Upper lobe of left lung (tissue), 6 donors: ENCODE measurements around the gene MOCOS. TPM values are rescaled to one million over a fixed set of nuclear protein-coding genes. Genes with fewer than 3 reads are reported as not detected.

Source experiments
- ATAC-seq, 2 donors: fragments of 200-7000 bp; cut with Tn5 transposase; one replicate each; pipeline ENCODE4 v1.9.1; 2022; ENCODE audit warnings: mild to moderate bottlenecking in 2 of 2, moderate library complexity in 2 of 2; ENCODE audit not compliant: low FRiP score in 2 of 2
- DNase-seq, 2 donors: peaks; one replicate each; pipeline ENCODE4 v3.0.0-alpha.2; 2019 to 2020
- H3K27ac ChIP-seq, 4 donors: fragments of 200-600 bp; sonication (generic); one replicate each; pipeline ENCODE4 v1.5.1; 2016 to 2019
- H3K27me3 ChIP-seq, 4 donors: fragments of 200-600 bp; sonication (generic); one replicate each; pipeline ENCODE4 v1.5.1; 2017 to 2019
- H3K36me3 ChIP-seq, 4 donors: fragments of 200-600 bp; sonication (generic); one replicate each; pipeline ENCODE4 v1.5.1; 2016 to 2019
- H3K4me1 ChIP-seq, 4 donors: fragments of 200-600 bp; sonication (generic); one replicate each; pipeline ENCODE4 v1.5.1; 2018 to 2019
- H3K4me3 ChIP-seq, 4 donors: fragments of 200-600 bp; sonication (generic); one replicate each; pipeline ENCODE4 v1.5.1; 2017 to 2019; ENCODE audit warnings: mild to moderate bottlenecking in 2 of 4, moderate library complexity in 1 of 4
- H3K9me3 ChIP-seq, 4 donors: fragments of 200-600 bp; sonication (generic); one replicate each; pipeline ENCODE4 v1.5.1; 2018 to 2019
- EP300 ChIP-seq, 4 donors: sonication (generic); formaldehyde crosslinking; IDR thresholded peaks; one replicate each; pipeline ENCODE4 v1.5.1; 2017; ENCODE audit warnings: antibody characterized with exemption in 4 of 4, control low read depth in 2 of 4
- POLR2A ChIP-seq, 4 donors: fragments of 450-650 bp; IDR thresholded peaks; one replicate each; pipeline ENCODE4 v1.5.1; 2016 to 2017; ENCODE audit warnings: antibody characterized with exemption in 4 of 4, mild to moderate bottlenecking in 2 of 4
- POLR2AphosphoS5 ChIP-seq, 2 donors: sonication (generic); formaldehyde crosslinking; IDR thresholded peaks; one replicate each; pipeline ENCODE4 v1.5.1; 2017; ENCODE audit warnings: antibody characterized with exemption in 2 of 2
- WGBS, 2 donors: methylation state at CpG; one replicate each; pipeline ENCODE4 v1.1.5; 2017 to 2018; 5-methylcytosine and 5-hydroxymethylcytosine counted together
- total RNA-seq, 6 donors: library from RNA; depleted of rRNA in 4 of 6; stranded (reverse); fragments of >200 nt in 4 of 6; gene quantifications; one replicate each; pipeline versions ENCODE4 v1.1.0 to v1.2.1, GENCODE V29; 2016 to 2021
- TF ChIP-seq, protein P1 (sequence below), 6 experiments: fragments of 450-650 bp in 4 of 6; fragments of 200-600 bp in 2 of 6; sonication (generic) in 2 of 6; IDR thresholded peaks; one replicate each; pipeline ENCODE4 v1.5.1; 2016 to 2019; ENCODE audit warnings: antibody characterized with exemption in 6 of 6
- donor health status: DM: no; HTN: no; CAD: no; lungs with moderate emphysema.
- donor health status: DM: no; HTN: yes; CAD: no; lungs with severe emphysema.

The MOCOS gene
- total RNA-seq, 6 donors from 2014 or later, result 1.9 to 4.7 (median 3.8) TPM

DNA sequence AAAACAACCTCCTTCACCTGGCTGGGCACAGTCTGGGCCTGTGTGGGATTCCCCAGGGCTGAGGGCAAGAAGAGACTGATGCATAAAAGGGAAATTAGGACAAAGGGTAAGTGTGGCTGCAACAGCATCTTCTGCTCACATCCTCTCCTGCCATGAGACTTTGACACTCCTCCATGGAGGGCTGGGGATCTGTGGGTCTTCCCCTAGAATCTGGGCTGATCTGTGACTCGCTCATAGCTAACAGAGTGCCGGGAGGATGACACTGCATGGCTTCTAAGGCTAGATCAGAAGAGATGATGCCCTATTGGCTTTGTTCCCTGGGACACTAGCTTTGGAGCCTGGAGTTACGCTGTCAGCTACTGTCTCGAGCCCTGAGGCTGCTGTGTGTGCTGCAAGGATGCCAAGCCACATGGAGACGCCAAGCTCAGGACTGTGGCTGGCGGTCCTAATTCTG lies 24.3 kb downstream of the MOCOS start:
- Histone ChIP-seq H3K9me3 (no peaks in the 10 kb centered on the region), H3K27ac (no peak overlapping the region), H3K4me3 (no peak overlapping the region), H3K4me1 (no peaks in the 10 kb centered on the region), H3K36me3 (no peaks in the 10 kb centered on the region), H3K27me3 (no peaks in the 10 kb centered on the region)
- DNase-seq (no peak), ATAC-seq (peak in 1 of 2 donors; percentile 44)
- TF ChIP-seq POLR2A (IDR thresholded peaks at IDR 0.05) (no peak), EP300 (IDR thresholded peaks at IDR 0.05) (no peak), POLR2AphosphoS5 (IDR thresholded peaks at IDR 0.05) (no peak)
- WGBS, 2 donors, result 90 to 93% methylated on average over 6 of the region's 6 CpGs

GRCh38 chr18:36212301-36213171 lies 25.2 kb downstream of the MOCOS start:
- H3K27me3 ChIP-seq, result no peaks in the 10 kb centered on the region
- no peaks in the 10 kb centered on the region for H3K36me3 ChIP-seq
- ATAC-seq, result peak in 1 of 2 donors; percentile 66
- H3K9me3 ChIP-seq, result no peaks in the 10 kb centered on the region
- no peaks in the 10 kb centered on the region for H3K4me1 ChIP-seq
- DNase-seq, result peak in 1 of 2 donors; percentile 43
- TF ChIP-seq, protein P1, sequence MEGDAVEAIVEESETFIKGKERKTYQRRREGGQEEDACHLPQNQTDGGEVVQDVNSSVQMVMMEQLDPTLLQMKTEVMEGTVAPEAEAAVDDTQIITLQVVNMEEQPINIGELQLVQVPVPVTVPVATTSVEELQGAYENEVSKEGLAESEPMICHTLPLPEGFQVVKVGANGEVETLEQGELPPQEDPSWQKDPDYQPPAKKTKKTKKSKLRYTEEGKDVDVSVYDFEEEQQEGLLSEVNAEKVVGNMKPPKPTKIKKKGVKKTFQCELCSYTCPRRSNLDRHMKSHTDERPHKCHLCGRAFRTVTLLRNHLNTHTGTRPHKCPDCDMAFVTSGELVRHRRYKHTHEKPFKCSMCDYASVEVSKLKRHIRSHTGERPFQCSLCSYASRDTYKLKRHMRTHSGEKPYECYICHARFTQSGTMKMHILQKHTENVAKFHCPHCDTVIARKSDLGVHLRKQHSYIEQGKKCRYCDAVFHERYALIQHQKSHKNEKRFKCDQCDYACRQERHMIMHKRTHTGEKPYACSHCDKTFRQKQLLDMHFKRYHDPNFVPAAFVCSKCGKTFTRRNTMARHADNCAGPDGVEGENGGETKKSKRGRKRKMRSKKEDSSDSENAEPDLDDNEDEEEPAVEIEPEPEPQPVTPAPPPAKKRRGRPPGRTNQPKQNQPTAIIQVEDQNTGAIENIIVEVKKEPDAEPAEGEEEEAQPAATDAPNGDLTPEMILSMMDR (IDR thresholded peaks at IDR 0.05), result no peak
- TF ChIP-seq POLR2AphosphoS5 (IDR thresholded peaks at IDR 0.05) (no peak), EP300 (IDR thresholded peaks at IDR 0.05) (no peak), POLR2A (IDR thresholded peaks at IDR 0.05) (no peak)
- no peak overlapping the region for H3K27ac ChIP-seq
- H3K4me3 ChIP-seq, result no peak overlapping the region
- 80 to 81% methylated on average over 11 to 13 of the region's 13 CpGs for WGBS, 2 donors

- 79 to 87% methylated on average over 8 of the region's 8 CpGs for WGBS, 2 donors
- no peak overlapping the region for H3K4me3 ChIP-seq
- TF ChIP-seq POLR2A (IDR thresholded peaks at IDR 0.05) (no peak), EP300 (IDR thresholded peaks at IDR 0.05) (no peak)
- no peaks in the 10 kb centered on the region for H3K9me3 ChIP-seq
- ATAC-seq (no peak), DNase-seq (no peak)
- H3K27ac ChIP-seq, result no peak overlapping the region
- no peaks in the 10 kb centered on the region for H3K27me3 ChIP-seq
- H3K36me3 ChIP-seq, result no peaks in the 10 kb centered on the region
- no peaks in the 10 kb centered on the region for H3K4me1 ChIP-seq
Observed at GRCh38 chr18:36214811-36215210, 27.5 kb downstream of the MOCOS start.

GRCh38 chr18:36215577-36215976 lies 28.3 kb downstream of the MOCOS start:
- H3K9me3 ChIP-seq, result no peaks in the 10 kb centered on the region
- 62 to 93% methylated on average over 3 to 8 of the region's 9 CpGs for WGBS, 2 donors
- no peak overlapping the region for H3K27ac ChIP-seq
- H3K4me3 ChIP-seq, result no peak overlapping the region
- TF ChIP-seq EP300 (IDR thresholded peaks at IDR 0.05) (no peak), POLR2AphosphoS5 (IDR thresholded peaks at IDR 0.05) (no peak), POLR2A (IDR thresholded peaks at IDR 0.05) (no peak)
- TF ChIP-seq, protein P1 (IDR thresholded peaks at IDR 0.05), result no peak
- H3K27me3 ChIP-seq, result no peaks in the 10 kb centered on the region
- ATAC-seq (no peak), DNase-seq (no peak)
- H3K36me3 ChIP-seq, result no peaks in the 10 kb centered on the region
- H3K4me1 ChIP-seq, result no peaks in the 10 kb centered on the region

DNA sequence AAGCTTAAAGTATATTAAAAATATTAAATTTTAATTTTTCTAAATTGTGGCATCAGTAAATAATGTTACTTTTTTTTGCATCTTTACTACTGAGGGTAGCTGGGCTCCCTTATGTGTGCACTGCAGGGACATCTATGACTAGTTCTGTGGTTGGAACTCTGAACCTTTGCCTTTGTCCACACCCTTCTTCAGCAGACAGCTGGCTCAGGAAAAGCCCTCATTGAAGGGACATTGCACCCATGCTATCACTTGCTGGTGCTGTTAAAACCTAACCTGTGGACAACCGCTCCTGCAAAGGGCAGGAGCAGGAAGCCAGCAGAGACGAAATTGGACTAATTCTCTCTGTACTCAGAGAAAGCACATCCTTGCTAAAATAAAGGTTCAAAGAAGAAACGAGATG lies 30.1 kb downstream of the MOCOS start:
- H3K4me1 ChIP-seq, result no peaks in the 10 kb centered on the region
- no peak overlapping the region for H3K27ac ChIP-seq
- 77 to 81% methylated on average over 3 of the region's 3 CpGs for WGBS, 2 donors
- TF ChIP-seq POLR2AphosphoS5 (IDR thresholded peaks at IDR 0.05), result no peak
- TF ChIP-seq EP300 (IDR thresholded peaks at IDR 0.05), result no peak
- TF ChIP-seq POLR2A (IDR thresholded peaks at IDR 0.05), result no peak
- TF ChIP-seq, protein P1 (IDR thresholded peaks at IDR 0.05), result no peak
- no peak for ATAC-seq
- H3K4me3 ChIP-seq, result no peak overlapping the region
- H3K9me3 ChIP-seq, result no peaks in the 10 kb centered on the region
- DNase-seq, result no peak
- no peaks in the 10 kb centered on the region for H3K27me3 ChIP-seq
- no peaks in the 10 kb centered on the region for H3K36me3 ChIP-seq
